Measurements from ENCODE around the gene UBN2. TPM values are rescaled to one million over a fixed set of nuclear protein-coding genes. Genes with fewer than 3 reads are reported as not detected.

Gene UBN2
- total RNA-seq, 2 donors from 2014 or later, result 13.4 to 18.8 TPM

- no peaks in the 10 kb centered on the region for H3K27me3 ChIP-seq (replicated peaks; ENCODE audit: insufficient read depth)
- no peak for ATAC-seq (ENCODE audit: insufficient number of reproducible peaks, low FRiP score, low read depth)
- peaks cover 21% of the 10 kb centered on the region for H3K36me3 ChIP-seq
- no peaks in the 10 kb centered on the region for H3K4me1 ChIP-seq (ENCODE audit: control insufficient read depth in 1 of 2, low read depth in 2 of 2)
- no peaks in the 10 kb centered on the region for H3K9me3 ChIP-seq
- no peak overlapping the region for H3K4me3 ChIP-seq
- TF ChIP-seq CTCF (IDR thresholded peaks at IDR 0.05), result no peak
- no peak overlapping the region for H3K27ac ChIP-seq
- DNase-seq (ENCODE audit: low spot score), result no peak
These were observed 66.8 kb downstream of the UBN2 start for GRCh38 chr7:139297795-139298194.

- no peaks in the 10 kb centered on the region for H3K27me3 ChIP-seq (replicated peaks; ENCODE audit: insufficient read depth)
- H3K36me3 ChIP-seq, result peaks cover 16% of the 10 kb centered on the region
- no peak for ATAC-seq (ENCODE audit: insufficient number of reproducible peaks, low FRiP score, low read depth)
- no peak for TF ChIP-seq CTCF (IDR thresholded peaks at IDR 0.05)
- H3K9me3 ChIP-seq, result no peaks in the 10 kb centered on the region
- no peaks in the 10 kb centered on the region for H3K4me1 ChIP-seq (ENCODE audit: control insufficient read depth in 1 of 2, low read depth in 2 of 2)
- H3K27ac ChIP-seq, result no peak overlapping the region
- DNase-seq (ENCODE audit: low spot score), result no peak
- H3K4me3 ChIP-seq, result no peak overlapping the region
These were observed 68.3 kb downstream of the UBN2 start for GRCh38 chr7:139299296-139299695.

GRCh38 chr7:139300390-139300789 is 69.4 kb downstream of the UBN2 start:
- H3K4me3 ChIP-seq, result no peak overlapping the region
- no peaks in the 10 kb centered on the region for H3K4me1 ChIP-seq (ENCODE audit: control insufficient read depth in 1 of 2, low read depth in 2 of 2)
- no peak for TF ChIP-seq CTCF (IDR thresholded peaks at IDR 0.05)
- peaks cover 5% of the 10 kb centered on the region for H3K36me3 ChIP-seq
- H3K27me3 ChIP-seq (replicated peaks; ENCODE audit: insufficient read depth), result no peaks in the 10 kb centered on the region
- DNase-seq (ENCODE audit: low spot score), result no peak
- no peaks in the 10 kb centered on the region for H3K9me3 ChIP-seq
- H3K27ac ChIP-seq, result no peak overlapping the region
- no peak for ATAC-seq (ENCODE audit: insufficient number of reproducible peaks, low FRiP score, low read depth)

- DNase-seq (ENCODE audit: low spot score), result no peak
- no peak for ATAC-seq (ENCODE audit: insufficient number of reproducible peaks, low FRiP score, low read depth)
- no peak for TF ChIP-seq CTCF (IDR thresholded peaks at IDR 0.05)
- no peak overlapping the region for H3K27ac ChIP-seq
- no peaks in the 10 kb centered on the region for H3K4me1 ChIP-seq (ENCODE audit: control insufficient read depth in 1 of 2, low read depth in 2 of 2)
- no peaks in the 10 kb centered on the region for H3K27me3 ChIP-seq (replicated peaks; ENCODE audit: insufficient read depth)
- no peaks in the 10 kb centered on the region for H3K9me3 ChIP-seq
- no peak overlapping the region for H3K4me3 ChIP-seq
- no peaks in the 10 kb centered on the region for H3K36me3 ChIP-seq
These were observed 73.5 kb downstream of the UBN2 start for GRCh38 chr7:139304517-139304916.

GRCh38 chr7:139317939-139318505 is 87.0 kb downstream of the UBN2 start:
- Histone ChIP-seq H3K4me3 (no peak overlapping the region), H3K4me1 (ENCODE audit: control insufficient read depth in 1 of 2, low read depth in 2 of 2) (no peaks in the 10 kb centered on the region), H3K27me3 (replicated peaks; ENCODE audit: insufficient read depth) (no peaks in the 10 kb centered on the region), H3K36me3 (no peaks in the 10 kb centered on the region), H3K9me3 (no peaks in the 10 kb centered on the region), H3K27ac (no peak overlapping the region)
- DNase-seq (ENCODE audit: low spot score), result no peak
- no peak for ATAC-seq (ENCODE audit: insufficient number of reproducible peaks, low FRiP score, low read depth)
- no peak for TF ChIP-seq CTCF (IDR thresholded peaks at IDR 0.05)

All from thoracic aorta (tissue), 2 donors.